Neural progenitor cell (in vitro differentiated cells): Measurements from ENCODE around the gene ITPR3.

Experiments
- EZH2 ChIP-seq: fragments of 200-600 bp; sonication (generic); IDR thresholded peaks from 2 replicates; pipeline ENCODE4 v1.6.1; 2017; ENCODE audit warnings: antibody characterized with exemption, mild to moderate bottlenecking, moderate library complexity
- EZH2phosphoT487 ChIP-seq: fragments of 200-600 bp; sonication (generic); IDR thresholded peaks from 2 replicates; pipeline ENCODE4 v1.6.1; 2017; ENCODE audit warnings: antibody characterized with exemption

GRCh38 chr6:33622456-33623431 is 1.6 kb downstream of the ITPR3 start:
- TF ChIP-seq EZH2phosphoT487: no peak
- TF ChIP-seq EZH2: no peak
